ENCODE data around the gene CEP164.

CEP164 gene

DNA sequence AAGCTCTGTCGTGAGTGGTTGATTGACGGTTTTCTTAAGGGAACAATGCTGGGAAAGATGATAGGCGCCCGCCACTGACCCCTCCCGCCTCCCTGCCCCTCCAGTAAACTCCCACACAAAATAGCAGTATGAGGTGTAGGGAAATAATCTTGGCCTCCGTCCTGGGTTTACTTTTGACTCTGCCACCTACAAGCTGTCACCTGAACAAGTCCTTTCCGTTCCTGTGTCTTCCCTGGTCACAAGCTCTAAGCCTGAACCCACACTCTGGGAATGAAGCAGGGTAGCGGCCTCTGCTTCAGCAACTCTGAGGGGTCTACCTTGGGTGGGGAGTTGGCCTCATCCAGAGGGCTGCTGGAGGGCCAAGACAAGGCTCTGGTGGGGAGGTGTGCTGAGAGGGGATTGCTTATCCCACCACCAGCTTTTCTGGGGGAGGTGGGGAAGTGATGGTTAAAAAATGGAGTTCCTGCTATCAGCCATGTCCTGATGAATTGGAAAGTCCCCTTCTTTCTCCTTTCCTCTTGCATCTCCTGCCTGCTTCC lies 87.8 kb downstream of the CEP164 start:
- TF ChIP-seq PBX3 (CRISPR knock-in tag; IDR thresholded peaks at IDR 0.05) (no peak), KLF1 (tag by site-specific recombination; IDR thresholded peaks at IDR 0.05) (no peak), ZNF510 (tag by site-specific recombination; IDR thresholded peaks at IDR 0.05; ENCODE audit: insufficient replicate concordance) (no peak)
- ChIA-PET POLR2A (no interaction called here), CTCF (interaction anchor here (4.4 kb wide), 1 partner anchor 11 kb away, joined by 36 read pairs; no protein-coding TSS in a partner anchor)
- Histone ChIP-seq H3K36me3 (ENCODE audit: control insufficient read depth in 2 of 2, insufficient read depth in 1 of 2, low read length in 2 of 2) (peaks cover 0 to 14% of the 10 kb centered on the region in 2 experiments; a peak in 1 of 3 replicates), H3K4me1 (ENCODE audit: control insufficient read depth, insufficient read depth, low read length) (no peaks in the 10 kb centered on the region), H3K9me3 (ENCODE audit: control insufficient read depth, insufficient read depth, low read depth, low read length) (no peaks in the 10 kb centered on the region), H3K4me3 (ENCODE audit: low read depth, low read length) (no peak overlapping the region), H3K27ac (ENCODE audit: extremely low read depth, low read depth, low read length) (no peak overlapping the region)

DNA sequence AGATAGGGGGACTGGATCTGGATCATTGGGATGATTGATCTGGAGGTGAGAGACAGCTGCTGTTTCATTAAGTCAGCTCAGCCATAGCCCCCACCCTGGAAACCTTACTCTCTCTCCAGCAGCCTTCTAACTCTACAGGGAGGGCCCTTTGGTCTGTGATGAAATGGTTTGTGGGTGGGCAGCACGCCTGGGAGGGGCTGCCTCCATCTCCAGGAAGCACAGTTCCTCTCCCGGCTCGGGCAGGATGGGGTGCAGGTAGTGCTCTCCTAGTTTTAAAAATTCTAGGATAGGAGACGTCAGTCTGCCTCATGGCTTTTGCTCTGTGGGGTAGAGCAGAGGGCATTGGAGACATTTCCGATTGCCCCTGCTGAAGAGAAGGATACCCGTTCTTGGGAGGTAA lies 89.7 kb downstream of the CEP164 start:
- Histone ChIP-seq H3K4me3 (ENCODE audit: low read depth, low read length) (no peak overlapping the region), H3K4me1 (ENCODE audit: control insufficient read depth, insufficient read depth, low read length) (no peaks in the 10 kb centered on the region), H3K27ac (ENCODE audit: extremely low read depth, low read depth, low read length) (no peak overlapping the region), H3K36me3 (ENCODE audit: control insufficient read depth in 2 of 2, insufficient read depth in 1 of 2, low read length in 2 of 2) (peaks cover 0 to 3% of the 10 kb centered on the region in 2 experiments; a peak in 1 of 3 replicates), H3K9me3 (ENCODE audit: control insufficient read depth, insufficient read depth, low read depth, low read length) (no peaks in the 10 kb centered on the region)
- TF ChIP-seq ZNF510 (tag by site-specific recombination; IDR thresholded peaks at IDR 0.05; ENCODE audit: insufficient replicate concordance): no peak
- TF ChIP-seq ZNF433 (tag by site-specific recombination; IDR thresholded peaks at IDR 0.05; ENCODE audit: low read depth): no peak
- TF ChIP-seq ZNF660 (tag by site-specific recombination; IDR thresholded peaks at IDR 0.05): no peak
- no peak for TF ChIP-seq MEIS1 (CRISPR knock-in tag; IDR thresholded peaks at IDR 0.05; ENCODE audit: borderline replicate concordance)
- no peak for TF ChIP-seq ZNF624 (tag by site-specific recombination; IDR thresholded peaks at IDR 0.05)
- TF ChIP-seq ZNF140 (tag by site-specific recombination; IDR thresholded peaks at IDR 0.05): no peak
- TF ChIP-seq ZNF692 (tag by site-specific recombination; IDR thresholded peaks at IDR 0.05): no peak
- no peak for TF ChIP-seq ZNF610 (tag by site-specific recombination; IDR thresholded peaks at IDR 0.05; ENCODE audit: borderline replicate concordance)
- TF ChIP-seq ZNF221 (tag by site-specific recombination; IDR thresholded peaks at IDR 0.05; ENCODE audit: borderline replicate concordance): no peak
- no peak for TF ChIP-seq ZNF169 (tag by site-specific recombination; IDR thresholded peaks at IDR 0.05)
- TF ChIP-seq ZNF423 (tag by site-specific recombination; IDR thresholded peaks at IDR 0.05): no peak
- TF ChIP-seq KLF16 (tag by site-specific recombination; IDR thresholded peaks at IDR 0.05): no peak
- no peak for TF ChIP-seq ZNF544 (tag by site-specific recombination; IDR thresholded peaks at IDR 0.05)
- ChIA-PET CTCF (interaction anchor here (0.7 to 4.4 kb wide), 2 partner anchors 9 to 71 kb away, joined by 3 to 36 read pairs; no protein-coding TSS in a partner anchor), POLR2A (no interaction called here)

GRCh38 chr11:117417856-117418255 lies 90.2 kb downstream of the CEP164 start:
- POLR2A ChIA-PET: no interaction called here
- TF ChIP-seq ZNF121 (tag by site-specific recombination; IDR thresholded peaks at IDR 0.05) (no peak), ZNF510 (tag by site-specific recombination; IDR thresholded peaks at IDR 0.05; ENCODE audit: insufficient replicate concordance) (no peak), TCF7L2 (IDR thresholded peaks at IDR 0.05; ENCODE audit: borderline replicate concordance, low read depth, low read length) (no peak), ZNF654 (tag by site-specific recombination; IDR thresholded peaks at IDR 0.05; ENCODE audit: low read depth) (no peak), ZNF660 (tag by site-specific recombination; IDR thresholded peaks at IDR 0.05) (no peak), ZNF571 (tag by site-specific recombination; IDR thresholded peaks at IDR 0.05) (no peak), MZF1 (tag by site-specific recombination; IDR thresholded peaks at IDR 0.05; ENCODE audit: borderline replicate concordance) (no peak), FEZF1 (tag by site-specific recombination; IDR thresholded peaks at IDR 0.05) (no peak), PRDM10 (tag by site-specific recombination; IDR thresholded peaks at IDR 0.05) (no peak), PBX3 (CRISPR knock-in tag; IDR thresholded peaks at IDR 0.05) (no peak), MEIS1 (CRISPR knock-in tag; IDR thresholded peaks at IDR 0.05; ENCODE audit: borderline replicate concordance) (no peak), ZNF112 (tag by site-specific recombination; IDR thresholded peaks at IDR 0.05) (no peak), KLF7 (tag by site-specific recombination; IDR thresholded peaks at IDR 0.05; ENCODE audit: borderline replicate concordance) (no peak)

More at GRCh38 chr11:117417856-117418255, 90.2 kb downstream of the CEP164 start:
- CTCF ChIA-PET: interaction anchor here (0.7 kb wide), 1 partner anchor 72 kb away, joined by 3 read pairs; no protein-coding TSS in a partner anchor
- Histone ChIP-seq H3K4me3 (ENCODE audit: low read depth, low read length) (no peak overlapping the region), H3K36me3 (ENCODE audit: control insufficient read depth in 2 of 2, insufficient read depth in 1 of 2, low read length in 2 of 2) (peaks cover 0 to 3% of the 10 kb centered on the region in 2 experiments; a peak in 1 of 3 replicates), H3K27ac (ENCODE audit: extremely low read depth, low read depth, low read length) (no peak overlapping the region), H3K4me1 (ENCODE audit: control insufficient read depth, insufficient read depth, low read length) (no peaks in the 10 kb centered on the region), H3K9me3 (ENCODE audit: control insufficient read depth, insufficient read depth, low read depth, low read length) (no peaks in the 10 kb centered on the region)

Measured in HEK293 (cell line).